GM12878 (cell line): Measurements from ENCODE around the gene SLX4IP. TPM values are rescaled to one million over a fixed set of nuclear protein-coding genes. Genes with fewer than 3 reads are reported as not detected.

ENCODE experiments used
- ATAC-seq: fragments of 200-7000 bp; cut with Tn5 transposase; 3 replicates; pipeline ENCODE4 v1.9.1; 2020; ENCODE audit warnings: mild to moderate bottlenecking, moderate library complexity
- BruUV-seq: library from RNA; stranded (reverse); fragments of 400-500 nt; replicated peaks from 2 replicates; lab custom pipeline; 2021; lab: Mats Ljungman, UMichigan
- CTCF ChIA-PET: fragments of 300-600 bp; sonication (Branson Sonifier 250); formaldehyde crosslinking; extraction: SDS; loops from one replicate; lab custom pipeline; 2021; ENCODE audit warnings: inconsistent platforms; lab: Yijun Ruan, JAX
- POLR2A ChIA-PET: fragments of 350-600 bp; formaldehyde crosslinking; extraction: SDS; loops from one replicate; lab custom pipeline; 2021; ENCODE audit warnings: inconsistent platforms; lab: Charles Lee
- RAD21 ChIA-PET: fragments of 300-600 bp; sonication (Branson Sonifier 250); formaldehyde crosslinking; loops from one replicate; lab custom pipeline; 2023; ENCODE audit warnings: antibody characterized with exemption; ENCODE audit not compliant: unreplicated experiment; lab: Charles Lee
- SMC1A ChIA-PET: fragments of 300-600 bp; sonication (Branson Sonifier 250); formaldehyde crosslinking; loops from one replicate; lab custom pipeline; 2023; ENCODE audit not compliant: unreplicated experiment, uncharacterized antibody; lab: Charles Lee
- DNase-seq: peaks from one replicate; pipeline ENCODE4 v3.0.0-alpha.2; 2011; ENCODE audit warnings: low read depth, low spot score
- FAIRE-seq: peaks from 3 replicates; lab custom pipeline; 2011; peaks lifted over from hg19 to GRCh38; lab: Jason Lieb, UNC
- H2AFZ ChIP-seq: 2 replicates; pipeline ENCODE4 v1.6.0; 2011; ENCODE audit warnings: low read depth, low read length, control low read depth; ENCODE audit not compliant: control insufficient read depth
- H3K27ac ChIP-seq: 2 replicates; pipeline ENCODE4 v1.5.1; 2011; ENCODE audit warnings: control low read depth; ENCODE audit not compliant: control insufficient read depth, insufficient read depth
- H3K27me3 ChIP-seq, 2 experiments: replicated peaks in 1 of 2; 2 replicates each; pipeline versions ENCODE4 v1.6.0 to v1.6.1; 2011; ENCODE audit warnings: low read length in 1 of 2; ENCODE audit not compliant: control insufficient read depth in 2 of 2, insufficient read depth in 2 of 2
- H3K36me3 ChIP-seq, 2 experiments: 2 replicates each; pipeline ENCODE4 v1.5.1; 2011; ENCODE audit warnings: low read length in 1 of 2; ENCODE audit not compliant: control insufficient read depth in 2 of 2, insufficient read depth in 2 of 2
- H3K4me1 ChIP-seq: 2 replicates; pipeline ENCODE4 v1.6.1; 2011; ENCODE audit warnings: mild to moderate bottlenecking, low read length, moderate library complexity, mixed read lengths; ENCODE audit not compliant: control insufficient read depth, insufficient read depth
- H3K4me2 ChIP-seq: 2 replicates; pipeline ENCODE4 v1.6.0; 2011; ENCODE audit warnings: control low read depth; ENCODE audit not compliant: control insufficient read depth, insufficient read depth
- H3K4me3 ChIP-seq: fragments of 200-600 bp; sonication (generic); 2 replicates; pipeline ENCODE4 v1.5.1; 2016
- H3K79me2 ChIP-seq: 2 replicates; pipeline ENCODE4 v1.6.0; 2011; ENCODE audit warnings: low read length; ENCODE audit not compliant: control insufficient read depth, insufficient read depth
- H3K9ac ChIP-seq: 2 replicates; pipeline ENCODE4 v1.8.0; 2011; ENCODE audit warnings: low read length, control low read depth, mixed read lengths; ENCODE audit not compliant: control insufficient read depth, insufficient read depth
- H3K9me3 ChIP-seq: replicated peaks from 3 replicates; pipeline ENCODE4 v1.5.1; 2011; ENCODE audit warnings: mild to moderate bottlenecking, low read length; ENCODE audit not compliant: control insufficient read depth, insufficient read depth
- H4K20me1 ChIP-seq: 2 replicates; pipeline ENCODE4 v1.6.0; 2011; ENCODE audit not compliant: control insufficient read depth, insufficient read depth
- ATF3 ChIP-seq: IDR thresholded peaks from 2 replicates; pipeline ENCODE4 v1.6.1; 2011; ENCODE audit warnings: low read depth, mild to moderate bottlenecking, low read length, moderate library complexity, borderline replicate concordance; ENCODE audit errors: extremely low read depth
- CEBPZ ChIP-seq: fragments of 150-350 bp; IDR thresholded peaks from 2 replicates; pipeline ENCODE4 v1.6.1; 2016; ENCODE audit warnings: low read depth, low read length
- EP300 ChIP-seq, 2 experiments: fragments of 150-350 bp in 1 of 2; IDR thresholded peaks; 2 replicates each; pipeline ENCODE4 v1.6.1; 2011 to 2012; ENCODE audit warnings: low read depth in 2 of 2, low read length in 2 of 2, borderline replicate concordance in 1 of 2, improper control_type of control experiment in 1 of 2, inconsistent platforms in 1 of 2; ENCODE audit not compliant: control insufficient read depth in 1 of 2
- HDAC6 ChIP-seq: fragments of 200-600 bp; sonication (generic); IDR thresholded peaks from one replicate; pipeline ENCODE4 v1.8.0; 2017; ENCODE audit warnings: antibody characterized with exemption; ENCODE audit not compliant: unreplicated experiment
- IKZF2 ChIP-seq, 2 experiments: fragments of 450-650 bp; IDR thresholded peaks; 2 replicates each; pipeline ENCODE4 v1.6.1; 2017; ENCODE audit warnings: mild to moderate bottlenecking in 2 of 2, moderate library complexity in 2 of 2
- JUND ChIP-seq: IDR thresholded peaks from 2 replicates; pipeline ENCODE4 v1.6.1; 2012; ENCODE audit warnings: low read depth, mild to moderate bottlenecking, low read length, improper control_type of control experiment, moderate library complexity
- LARP7 ChIP-seq: fragments of 450-650 bp; IDR thresholded peaks from 2 replicates; pipeline ENCODE4 v1.6.1; 2017; ENCODE audit warnings: mild to moderate bottlenecking
- MYC ChIP-seq: IDR thresholded peaks from 2 replicates; pipeline ENCODE4 v1.6.1; 2011; ENCODE audit warnings: mild to moderate bottlenecking, low read length, moderate library complexity, inconsistent platforms; ENCODE audit not compliant: insufficient read depth, insufficient replicate concordance, insufficient read length, severe bottlenecking
- NRF1 ChIP-seq: conservative IDR thresholded peaks from 2 replicates; pipeline ENCODE4 v1.6.1; 2011; ENCODE audit warnings: mild to moderate bottlenecking, low read depth, low read length, improper control_type of control experiment
- PAX5 ChIP-seq: IDR thresholded peaks from 2 replicates; pipeline ENCODE4 v1.6.1; 2011; ENCODE audit warnings: low read depth, low read length, borderline replicate concordance
- PBX3 ChIP-seq: IDR thresholded peaks from 2 replicates; pipeline ENCODE4 v1.6.1; 2011; ENCODE audit warnings: mild to moderate bottlenecking, low read depth, low read length, moderate library complexity; ENCODE audit not compliant: insufficient replicate concordance
- POU2F2 ChIP-seq: IDR thresholded peaks from 3 replicates; pipeline ENCODE4 v1.6.1; 2011; ENCODE audit warnings: low read depth, mild to moderate bottlenecking, low read length, borderline replicate concordance
- TCF7 ChIP-seq: IDR thresholded peaks from 2 replicates; pipeline ENCODE4 v1.6.1; 2014; ENCODE audit warnings: antibody characterized with exemption, borderline replicate concordance
- ZBTB33 ChIP-seq: fragments of 450-650 bp; IDR thresholded peaks from 2 replicates; pipeline ENCODE4 v1.6.1; 2017; ENCODE audit warnings: mild to moderate bottlenecking
- WGBS: methylation state at CpG from one replicate; pipeline ENCODE4 v1.1.6; 2016; ENCODE audit warnings: low lambda C conversion rate; ENCODE audit not compliant: insufficient replicate concordance, insufficient coverage; ENCODE audit errors: missing lambda C conversion rate; 5-methylcytosine and 5-hydroxymethylcytosine counted together
- in situ Hi-C: fragments of 300-500 bp; cut with MboI; formaldehyde crosslinking; loops from 9 replicates; pipeline ENCODE4 v1.14.3; 2018; ENCODE audit warnings: mixed read lengths
- intact Hi-C: fragments of 100-400 bp; cut with micrococcal nuclease; formaldehyde crosslinking; loops from one replicate; pipeline ENCODE4 v1.14.2; 2022; ENCODE audit not compliant: unreplicated experiment
- polyA plus RNA-seq, 11 experiments: library from polyadenylated mRNA; depleted of rRNA in 4 of 11; unstranded in 6 of 11; stranded (reverse) in 5 of 11; fragments of >200 nt; fragmentation: Nextera tagmentation in 4 of 11; fragmentation: Illumina TruSeq in 1 of 11; extraction: Ambion mirVana in 4 of 11; extraction: Trizol in 1 of 11; gene quantifications; 1 replicate in 1 of 11; 2 replicates in 10 of 11; pipeline versions ENCODE4 v1.2.1 to v1.2.3, GENCODE V29; 2011 to 2016; ENCODE audit warnings: inconsistent platforms in 2 of 11, missing spikeins in 2 of 11, low read depth in 1 of 11
- total RNA-seq, 4 experiments: library from RNA; depleted of rRNA in 3 of 4; stranded (reverse); fragments of >200 nt in 3 of 4; fragmentation: Illumina TruSeq in 1 of 4; extraction: Trizol in 1 of 4; gene quantifications; 2 replicates each; pipeline versions ENCODE4 v1.2.1 to v1.2.3, GENCODE V29; 2013 to 2021

Gene SLX4IP
- total and polyA plus RNA-seq, 10 of the 15 experiments (the other 5 are each of a cell fraction or from before 2014, with no cell fraction given): 2.2 to 11.0 (median 6.3) TPM

GRCh38 chr20:10489853-10490252 is 54.7 kb downstream of the SLX4IP start (continued):
- no peak for TF ChIP-seq MYC

- no peaks in the 10 kb centered on the region for H3K4me1 ChIP-seq
- no peaks in the 10 kb centered on the region for H3K27me3 ChIP-seq
- no peaks in the 10 kb centered on the region for H4K20me1 ChIP-seq
- H3K4me3 ChIP-seq: no peak overlapping the region
- no peaks in the 10 kb centered on the region for H3K9me3 ChIP-seq
- DNase-seq (no peak), FAIRE-seq (no peak), ATAC-seq (peak; percentile 31; the same call in 1 of the 3 replicates)
- H2AFZ ChIP-seq: no peak overlapping the region
- CTCF ChIA-PET: interaction anchor here (1.7 kb wide), 1 partner anchor 62 kb away, joined by 4 read pairs; no protein-coding TSS in a partner anchor
- H3K27ac ChIP-seq: no peak overlapping the region
- no peak overlapping the region for H3K4me2 ChIP-seq
- H3K79me2 ChIP-seq: no peaks in the 10 kb centered on the region
- POLR2A ChIA-PET: interaction anchor here (0.6 to 1.1 kb wide), 3 partner anchors 12 to 24 kb away, joined by 3 to 4 read pairs (median 3); no protein-coding TSS in a partner anchor
- RAD21 ChIA-PET: interaction anchor here (0.6 to 2.1 kb wide), 5 partner anchors 12 to 68 kb away, joined by 3 to 7 read pairs (median 3); no protein-coding TSS in a partner anchor
- H3K9ac ChIP-seq: no peak overlapping the region
- SMC1A ChIA-PET: interaction anchor here (1.0 to 2.1 kb wide), 6 partner anchors 9 to 37 kb away, joined by 3 to 5 read pairs (median 4); no protein-coding TSS in a partner anchor
- intact Hi-C loops: no loop called here
- 94% methylated on average over 2 of the region's 2 CpGs for WGBS
- H3K36me3 ChIP-seq: no peaks in the 10 kb centered on the region
- in situ Hi-C loops: no loop called here
- no TSS peak for BruUV-seq
- TF ChIP-seq PAX5 (no peak), NRF1 (no peak), JUND (no peak), POU2F2 (no peak), HDAC6 (no peak), IKZF2 (IDR thresholded peaks at IDR 0.05) (no peak), LARP7 (no peak), CEBPZ (no peak), PBX3 (no peak), EP300 (IDR thresholded peaks at IDR 0.05; ENCODE audit: borderline replicate concordance in 1 of 2, control insufficient read depth in 1 of 2, low read depth in 2 of 2, low read length in 2 of 2) (no peak), TCF7 (no peak), ATF3 (no peak), ZBTB33 (no peak)
These were observed 55.2 kb downstream of the SLX4IP start for GRCh38 chr20:10490257-10490656.
